Large intestine (tissue), 3 donors: ENCODE results near the gene KAZN. TPM values are rescaled to one million over a fixed set of nuclear protein-coding genes. Genes with fewer than 3 reads are reported as not detected.

ENCODE experiments used
- DNase-seq, 2 donors: peaks; one replicate each; pipeline versions ENCODE4 v3.0.0 to v3.0.0-alpha.2; 2013
- H3K27ac ChIP-seq: one replicate; pipeline ENCODE4 v1.5.1; 2013; ENCODE audit warnings: low read length
- H3K27me3 ChIP-seq: 2 replicates; pipeline ENCODE4 v1.6.1; 2013; ENCODE audit warnings: low read length; ENCODE audit not compliant: control insufficient read depth, insufficient read depth
- H3K36me3 ChIP-seq: 2 replicates; pipeline ENCODE4 v1.6.1; 2013; ENCODE audit warnings: low read length; ENCODE audit not compliant: control insufficient read depth, insufficient read depth
- H3K4me1 ChIP-seq: one replicate; pipeline ENCODE4 v1.6.1; 2013; ENCODE audit warnings: low read length; ENCODE audit not compliant: control insufficient read depth, insufficient read depth
- H3K4me3 ChIP-seq: one replicate; pipeline ENCODE4 v1.5.1; 2013; ENCODE audit warnings: low read length
- H3K9me3 ChIP-seq: one replicate; pipeline ENCODE4 v1.6.1; 2013; ENCODE audit warnings: mild to moderate bottlenecking, low read depth, low read length, moderate library complexity; ENCODE audit not compliant: control insufficient read depth
- WGBS: methylation state at CpG from one replicate; pipeline ENCODE4 v1.1.5; 2013; ENCODE audit warnings: low lambda C conversion rate; ENCODE audit not compliant: insufficient coverage; 5-methylcytosine and 5-hydroxymethylcytosine counted together
- polyA plus RNA-seq: library from polyadenylated mRNA; unstranded; fragments of 120-200 nt; gene quantifications from one replicate; pipeline ENCODE4 v1.2.1, GENCODE V29; 2013

Gene KAZN
- polyA plus RNA-seq, 1 donor = 30.4 TPM

GRCh38 chr1:14878124-14878523, 279.6 kb downstream of the KAZN start:
- Histone ChIP-seq H3K4me3 (no peak overlapping the region), H3K36me3 (no peaks in the 10 kb centered on the region), H3K9me3 (no peaks in the 10 kb centered on the region), H3K4me1 (peaks cover 4% of the 10 kb centered on the region), H3K27ac (no peak overlapping the region), H3K27me3 (no peaks in the 10 kb centered on the region)
- peak in 1 of 2 donors; percentile 27 for DNase-seq

GRCh38 chr1:14878951-14879350, 280.5 kb downstream of the KAZN start:
- WGBS = no CpG with 5 or more reads among the region's 6 CpGs
- Histone ChIP-seq H3K4me3 (no peak overlapping the region), H3K27ac (no peak overlapping the region), H3K36me3 (no peaks in the 10 kb centered on the region), H3K9me3 (no peaks in the 10 kb centered on the region), H3K4me1 (peaks cover 4% of the 10 kb centered on the region), H3K27me3 (no peaks in the 10 kb centered on the region)
- no peak for DNase-seq

GRCh38 chr1:14880456-14881316, 282.2 kb downstream of the KAZN start:
- 90% methylated on average over 2 of the region's 7 CpGs for WGBS
- Histone ChIP-seq H3K36me3 (no peaks in the 10 kb centered on the region), H3K4me1 (peaks cover 3% of the 10 kb centered on the region), H3K9me3 (no peaks in the 10 kb centered on the region), H3K27ac (no peak overlapping the region), H3K27me3 (no peaks in the 10 kb centered on the region), H3K4me3 (no peak overlapping the region)
- no peak for DNase-seq

- peak in 1 of 2 donors; percentile 34 for DNase-seq
- WGBS = no CpG with 5 or more reads among the region's 9 CpGs
- Histone ChIP-seq H3K27me3 (no peaks in the 10 kb centered on the region), H3K27ac (no peak overlapping the region), H3K4me1 (no peaks in the 10 kb centered on the region), H3K9me3 (no peaks in the 10 kb centered on the region), H3K4me3 (no peak overlapping the region), H3K36me3 (no peaks in the 10 kb centered on the region)
Observed at GRCh38 chr1:14881775-14882672, 283.5 kb downstream of the KAZN start.

- WGBS = 78% methylated on average over 3 of the region's 15 CpGs
- H3K4me1 ChIP-seq = no peaks in the 10 kb centered on the region
Observed at GRCh38 chr1:14884614-14885175, 286.2 kb downstream of the KAZN start.

GRCh38 chr1:14887044-14887566, 288.6 kb downstream of the KAZN start:
- WGBS = no CpG with 5 or more reads among the region's 5 CpGs
- no peak overlapping the region for H3K27ac ChIP-seq
- no peak for DNase-seq
- no peaks in the 10 kb centered on the region for H3K4me1 ChIP-seq
- no peaks in the 10 kb centered on the region for H3K9me3 ChIP-seq
- no peaks in the 10 kb centered on the region for H3K36me3 ChIP-seq
- no peak overlapping the region for H3K4me3 ChIP-seq
- no peaks in the 10 kb centered on the region for H3K27me3 ChIP-seq

More at GRCh38 chr1:14884614-14885175, 286.2 kb downstream of the KAZN start:
- H3K4me3 ChIP-seq = no peak overlapping the region
- no peaks in the 10 kb centered on the region for H3K36me3 ChIP-seq
- H3K9me3 ChIP-seq = no peaks in the 10 kb centered on the region
- DNase-seq = no peak
- no peak overlapping the region for H3K27ac ChIP-seq
- H3K27me3 ChIP-seq = no peaks in the 10 kb centered on the region

- H3K36me3 ChIP-seq = no peaks in the 10 kb centered on the region
- H3K27ac ChIP-seq = no peak overlapping the region
- H3K4me1 ChIP-seq = no peaks in the 10 kb centered on the region
- H3K27me3 ChIP-seq = no peaks in the 10 kb centered on the region
- H3K4me3 ChIP-seq = no peak overlapping the region
- 75% methylated on average over 3 of the region's 13 CpGs for WGBS
- no peak for DNase-seq
- H3K9me3 ChIP-seq = no peaks in the 10 kb centered on the region
Observed at GRCh38 chr1:14887764-14888350, 289.4 kb downstream of the KAZN start.

GRCh38 chr1:14888374-14888773, 289.9 kb downstream of the KAZN start:
- WGBS = 93% methylated on average over 4 of the region's 10 CpGs
- no peaks in the 10 kb centered on the region for H3K27me3 ChIP-seq
- no peaks in the 10 kb centered on the region for H3K9me3 ChIP-seq

GRCh38 chr1:14889825-14890440, 291.4 kb downstream of the KAZN start:
- H3K4me3 ChIP-seq = no peak overlapping the region
- H3K9me3 ChIP-seq = no peaks in the 10 kb centered on the region
- H3K27me3 ChIP-seq = no peaks in the 10 kb centered on the region
- DNase-seq = no peak
- 100% methylated on average over 1 of the region's 13 CpGs for WGBS
- H3K4me1 ChIP-seq = peaks cover under 1% of the 10 kb centered on the region
- no peaks in the 10 kb centered on the region for H3K36me3 ChIP-seq
- no peak overlapping the region for H3K27ac ChIP-seq

More at GRCh38 chr1:14888374-14888773, 289.9 kb downstream of the KAZN start:
- no peak overlapping the region for H3K27ac ChIP-seq
- no peaks in the 10 kb centered on the region for H3K4me1 ChIP-seq
- no peak overlapping the region for H3K4me3 ChIP-seq
- H3K36me3 ChIP-seq = no peaks in the 10 kb centered on the region
- DNase-seq = no peak
